ENCODE measurements around the gene SSUH2.
A peak's percentile ranks its signal among the peaks of the same experiment; 100 is the strongest.

Gene SSUH2

GRCh38 chr3:8629151-8630021, 15.2 kb downstream of the SSUH2 start (continued):
- TF ChIP-seq ZBTB26 (tag by site-specific recombination; optimal IDR thresholded peaks at IDR 0.05) (peak; percentile 20), ZNF449 (tag by site-specific recombination; IDR thresholded peaks at IDR 0.05) (peak; percentile 32; the same call in 1 of the 2 replicates), ZFP69B (tag by site-specific recombination; IDR thresholded peaks at IDR 0.05) (0 out of 2 replicates have a peak, but pooled peaks have one; percentile 14), WT1 (tag by site-specific recombination; IDR thresholded peaks at IDR 0.05) (peak; percentile 51), ZNF426 (tag by site-specific recombination; IDR thresholded peaks at IDR 0.05) (no peak), ZSCAN18 (tag by site-specific recombination; IDR thresholded peaks at IDR 0.05) (no peak), SP2 (tag by site-specific recombination; IDR thresholded peaks at IDR 0.05) (0 out of 2 replicates have a peak, but pooled peaks have one; percentile 23), ZEB2 (tag by site-specific recombination; IDR thresholded peaks at IDR 0.05) (peak; percentile 67), BCL11B (tag by site-specific recombination; IDR thresholded peaks at IDR 0.05; ENCODE audit: low read depth) (no peak), ZNF610 (tag by site-specific recombination; IDR thresholded peaks at IDR 0.05; ENCODE audit: borderline replicate concordance) (no peak), SP7 (tag by site-specific recombination; IDR thresholded peaks at IDR 0.05) (peak; percentile 90), KLF7 (tag by site-specific recombination; IDR thresholded peaks at IDR 0.05; ENCODE audit: borderline replicate concordance) (peak; percentile 90), ZNF621 (tag by site-specific recombination; IDR thresholded peaks at IDR 0.05) (no peak), ZNF843 (tag by site-specific recombination; IDR thresholded peaks at IDR 0.05) (peak; percentile 56; the same call in 1 of the 2 replicates), KLF16 (tag by site-specific recombination; IDR thresholded peaks at IDR 0.05) (peak; percentile 68; the same call in 1 of the 2 replicates), PRDM2 (tag by site-specific recombination; IDR thresholded peaks at IDR 0.05; ENCODE audit: borderline replicate concordance) (no peak), ZNF169 (tag by site-specific recombination; IDR thresholded peaks at IDR 0.05) (no peak)
- TF ChIP-seq, protein P1, sequence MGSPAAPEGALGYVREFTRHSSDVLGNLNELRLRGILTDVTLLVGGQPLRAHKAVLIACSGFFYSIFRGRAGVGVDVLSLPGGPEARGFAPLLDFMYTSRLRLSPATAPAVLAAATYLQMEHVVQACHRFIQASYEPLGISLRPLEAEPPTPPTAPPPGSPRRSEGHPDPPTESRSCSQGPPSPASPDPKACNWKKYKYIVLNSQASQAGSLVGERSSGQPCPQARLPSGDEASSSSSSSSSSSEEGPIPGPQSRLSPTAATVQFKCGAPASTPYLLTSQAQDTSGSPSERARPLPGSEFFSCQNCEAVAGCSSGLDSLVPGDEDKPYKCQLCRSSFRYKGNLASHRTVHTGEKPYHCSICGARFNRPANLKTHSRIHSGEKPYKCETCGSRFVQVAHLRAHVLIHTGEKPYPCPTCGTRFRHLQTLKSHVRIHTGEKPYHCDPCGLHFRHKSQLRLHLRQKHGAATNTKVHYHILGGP (tag by site-specific recombination; IDR thresholded peaks at IDR 0.05): peak; percentile 94
- TF ChIP-seq, protein P2, sequence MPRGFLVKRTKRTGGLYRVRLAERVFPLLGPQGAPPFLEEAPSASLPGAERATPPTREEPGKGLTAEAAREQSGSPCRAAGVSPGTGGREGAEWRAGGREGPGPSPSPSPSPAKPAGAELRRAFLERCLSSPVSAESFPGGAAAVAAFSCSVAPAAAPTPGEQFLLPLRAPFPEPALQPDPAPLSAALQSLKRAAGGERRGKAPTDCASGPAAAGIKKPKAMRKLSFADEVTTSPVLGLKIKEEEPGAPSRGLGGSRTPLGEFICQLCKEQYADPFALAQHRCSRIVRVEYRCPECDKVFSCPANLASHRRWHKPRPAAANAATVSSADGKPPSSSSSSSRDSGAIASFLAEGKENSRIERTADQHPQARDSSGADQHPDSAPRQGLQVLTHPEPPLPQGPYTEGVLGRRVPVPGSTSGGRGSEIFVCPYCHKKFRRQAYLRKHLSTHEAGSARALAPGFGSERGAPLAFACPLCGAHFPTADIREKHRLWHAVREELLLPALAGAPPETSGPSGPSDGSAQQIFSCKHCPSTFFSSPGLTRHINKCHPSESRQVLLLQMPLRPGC (tag by site-specific recombination; IDR thresholded peaks at IDR 0.05): peak; percentile 87
- TF ChIP-seq, protein P3, sequence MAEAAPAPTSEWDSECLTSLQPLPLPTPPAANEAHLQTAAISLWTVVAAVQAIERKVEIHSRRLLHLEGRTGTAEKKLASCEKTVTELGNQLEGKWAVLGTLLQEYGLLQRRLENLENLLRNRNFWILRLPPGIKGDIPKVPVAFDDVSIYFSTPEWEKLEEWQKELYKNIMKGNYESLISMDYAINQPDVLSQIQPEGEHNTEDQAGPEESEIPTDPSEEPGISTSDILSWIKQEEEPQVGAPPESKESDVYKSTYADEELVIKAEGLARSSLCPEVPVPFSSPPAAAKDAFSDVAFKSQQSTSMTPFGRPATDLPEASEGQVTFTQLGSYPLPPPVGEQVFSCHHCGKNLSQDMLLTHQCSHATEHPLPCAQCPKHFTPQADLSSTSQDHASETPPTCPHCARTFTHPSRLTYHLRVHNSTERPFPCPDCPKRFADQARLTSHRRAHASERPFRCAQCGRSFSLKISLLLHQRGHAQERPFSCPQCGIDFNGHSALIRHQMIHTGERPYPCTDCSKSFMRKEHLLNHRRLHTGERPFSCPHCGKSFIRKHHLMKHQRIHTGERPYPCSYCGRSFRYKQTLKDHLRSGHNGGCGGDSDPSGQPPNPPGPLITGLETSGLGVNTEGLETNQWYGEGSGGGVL (tag by site-specific recombination; IDR thresholded peaks at IDR 0.05): peak; percentile 65
- TF ChIP-seq, protein P4, sequence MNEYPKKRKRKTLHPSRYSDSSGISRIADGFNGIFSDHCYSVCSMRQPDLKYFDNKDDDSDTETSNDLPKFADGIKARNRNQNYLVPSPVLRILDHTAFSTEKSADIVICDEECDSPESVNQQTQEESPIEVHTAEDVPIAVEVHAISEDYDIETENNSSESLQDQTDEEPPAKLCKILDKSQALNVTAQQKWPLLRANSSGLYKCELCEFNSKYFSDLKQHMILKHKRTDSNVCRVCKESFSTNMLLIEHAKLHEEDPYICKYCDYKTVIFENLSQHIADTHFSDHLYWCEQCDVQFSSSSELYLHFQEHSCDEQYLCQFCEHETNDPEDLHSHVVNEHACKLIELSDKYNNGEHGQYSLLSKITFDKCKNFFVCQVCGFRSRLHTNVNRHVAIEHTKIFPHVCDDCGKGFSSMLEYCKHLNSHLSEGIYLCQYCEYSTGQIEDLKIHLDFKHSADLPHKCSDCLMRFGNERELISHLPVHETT (tag by site-specific recombination; IDR thresholded peaks at IDR 0.05): peak; percentile 71; the same call in 1 of the 2 replicates

Measured in HEK293 (cell line).